Measurements from ENCODE around the gene PLAAT3.
"Not testable (repeated sequence)": the region's sequence is repeated elsewhere in the genome, so short reads cannot be mapped to it uniquely, and the experiment has no call there.

The PLAAT3 gene

GRCh38 chr11:63592975-63593395 is 21.2 kb downstream of the PLAAT3 start:
- no peaks in the 10 kb centered on the region for H3K36me3 Mint-ChIP-seq (ENCODE audit: low read depth)
- no peak overlapping the region for H3K4me3 Mint-ChIP-seq
- TF ChIP-seq, protein P1, sequence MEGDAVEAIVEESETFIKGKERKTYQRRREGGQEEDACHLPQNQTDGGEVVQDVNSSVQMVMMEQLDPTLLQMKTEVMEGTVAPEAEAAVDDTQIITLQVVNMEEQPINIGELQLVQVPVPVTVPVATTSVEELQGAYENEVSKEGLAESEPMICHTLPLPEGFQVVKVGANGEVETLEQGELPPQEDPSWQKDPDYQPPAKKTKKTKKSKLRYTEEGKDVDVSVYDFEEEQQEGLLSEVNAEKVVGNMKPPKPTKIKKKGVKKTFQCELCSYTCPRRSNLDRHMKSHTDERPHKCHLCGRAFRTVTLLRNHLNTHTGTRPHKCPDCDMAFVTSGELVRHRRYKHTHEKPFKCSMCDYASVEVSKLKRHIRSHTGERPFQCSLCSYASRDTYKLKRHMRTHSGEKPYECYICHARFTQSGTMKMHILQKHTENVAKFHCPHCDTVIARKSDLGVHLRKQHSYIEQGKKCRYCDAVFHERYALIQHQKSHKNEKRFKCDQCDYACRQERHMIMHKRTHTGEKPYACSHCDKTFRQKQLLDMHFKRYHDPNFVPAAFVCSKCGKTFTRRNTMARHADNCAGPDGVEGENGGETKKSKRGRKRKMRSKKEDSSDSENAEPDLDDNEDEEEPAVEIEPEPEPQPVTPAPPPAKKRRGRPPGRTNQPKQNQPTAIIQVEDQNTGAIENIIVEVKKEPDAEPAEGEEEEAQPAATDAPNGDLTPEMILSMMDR (IDR thresholded peaks at IDR 0.05; ENCODE audit: unreplicated experiment in 3 of 3) = peak in 1 of 3 experiments; percentile 12
- H3K4me1 Mint-ChIP-seq = no peaks in the 10 kb centered on the region
- peaks cover 6% of the 10 kb centered on the region for H3K27me3 Mint-ChIP-seq (ENCODE audit: low read depth)
- H3K27ac Mint-ChIP-seq = no peak overlapping the region
- H3K9me3 Mint-ChIP-seq = no peaks in the 10 kb centered on the region

DNA sequence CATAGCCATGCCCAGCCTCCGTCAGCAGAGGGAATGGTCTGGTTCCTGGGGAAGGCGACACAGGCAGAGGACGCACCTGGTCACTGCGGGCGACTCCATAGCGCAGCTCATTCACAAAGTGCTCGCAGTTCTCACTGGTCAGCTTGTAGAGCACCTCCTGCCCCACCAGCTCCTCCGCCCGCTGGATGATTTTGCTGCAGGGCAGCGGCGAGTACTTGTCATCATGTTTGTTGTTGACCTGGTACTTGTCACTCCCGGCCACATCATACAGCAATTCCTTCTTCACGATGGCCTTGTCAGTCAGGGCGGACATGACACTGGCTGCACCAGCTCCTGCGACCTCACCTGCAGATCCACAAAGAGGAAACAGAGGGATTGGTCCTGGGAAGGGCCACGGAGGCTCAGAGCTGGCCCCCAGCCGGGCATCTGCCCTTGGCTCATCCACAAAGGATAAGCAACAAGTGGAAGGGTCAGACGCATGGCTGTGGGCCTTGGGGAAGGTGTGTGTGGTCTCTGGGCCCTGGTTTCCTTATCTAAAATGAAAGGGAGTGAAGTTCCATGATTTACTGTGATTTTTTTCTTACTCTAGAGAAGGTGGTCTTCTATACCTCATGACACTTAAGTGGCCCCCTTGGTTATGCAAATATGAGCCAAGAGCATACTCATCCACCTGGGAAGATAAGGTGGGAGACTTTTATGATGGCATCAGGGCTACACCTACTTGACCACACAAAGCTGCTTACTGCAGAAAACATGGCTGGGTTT is 24.0 kb downstream of the PLAAT3 start:
- Mint-ChIP-seq H3K36me3 (ENCODE audit: low read depth) (no peaks in the 10 kb centered on the region), H3K4me3 (no peak overlapping the region), H3K9me3 (no peaks in the 10 kb centered on the region), H3K4me1 (no peaks in the 10 kb centered on the region), H3K27ac (no peak overlapping the region), H3K27me3 (ENCODE audit: low read depth) (peaks cover 9% of the 10 kb centered on the region)
- TF ChIP-seq, protein P1 (IDR thresholded peaks at IDR 0.05; ENCODE audit: unreplicated experiment in 3 of 3) = no peak

- no peaks in the 10 kb centered on the region for H3K9me3 Mint-ChIP-seq
- H3K4me1 Mint-ChIP-seq = no peaks in the 10 kb centered on the region
- peaks cover 9% of the 10 kb centered on the region for H3K27me3 Mint-ChIP-seq (ENCODE audit: low read depth)
- no peak overlapping the region for H3K27ac Mint-ChIP-seq
- H3K36me3 Mint-ChIP-seq (ENCODE audit: low read depth) = no peaks in the 10 kb centered on the region
- TF ChIP-seq, protein P1 (IDR thresholded peaks at IDR 0.05; ENCODE audit: unreplicated experiment in 3 of 3) = no peak
- H3K4me3 Mint-ChIP-seq = no peak overlapping the region
Observed at GRCh38 chr11:63589000-63589399, 25.2 kb downstream of the PLAAT3 start.

GRCh38 chr11:63586451-63587166 is 27.6 kb downstream of the PLAAT3 start:
- TF ChIP-seq, protein P1 (IDR thresholded peaks at IDR 0.05; ENCODE audit: unreplicated experiment in 3 of 3) = no peak
- H3K27ac Mint-ChIP-seq = no peak overlapping the region
- peaks cover 11% of the 10 kb centered on the region for H3K27me3 Mint-ChIP-seq (ENCODE audit: low read depth)
- peaks cover 10% of the 10 kb centered on the region for H3K9me3 Mint-ChIP-seq
- H3K4me3 Mint-ChIP-seq = no peak overlapping the region
- H3K4me1 Mint-ChIP-seq = no peaks in the 10 kb centered on the region
- peaks cover 10% of the 10 kb centered on the region for H3K36me3 Mint-ChIP-seq (ENCODE audit: low read depth)

- Mint-ChIP-seq H3K27ac (no peak overlapping the region), H3K4me3 (no peak overlapping the region), H3K4me1 (no peaks in the 10 kb centered on the region), H3K27me3 (ENCODE audit: low read depth) (peaks cover 15% of the 10 kb centered on the region), H3K9me3 (peaks cover 24% of the 10 kb centered on the region), H3K36me3 (ENCODE audit: low read depth) (peaks cover 12% of the 10 kb centered on the region)
- TF ChIP-seq, protein P1 (IDR thresholded peaks at IDR 0.05; ENCODE audit: unreplicated experiment in 3 of 3) = no peak
Observed at GRCh38 chr11:63583357-63583677, 30.9 kb downstream of the PLAAT3 start.

DNA sequence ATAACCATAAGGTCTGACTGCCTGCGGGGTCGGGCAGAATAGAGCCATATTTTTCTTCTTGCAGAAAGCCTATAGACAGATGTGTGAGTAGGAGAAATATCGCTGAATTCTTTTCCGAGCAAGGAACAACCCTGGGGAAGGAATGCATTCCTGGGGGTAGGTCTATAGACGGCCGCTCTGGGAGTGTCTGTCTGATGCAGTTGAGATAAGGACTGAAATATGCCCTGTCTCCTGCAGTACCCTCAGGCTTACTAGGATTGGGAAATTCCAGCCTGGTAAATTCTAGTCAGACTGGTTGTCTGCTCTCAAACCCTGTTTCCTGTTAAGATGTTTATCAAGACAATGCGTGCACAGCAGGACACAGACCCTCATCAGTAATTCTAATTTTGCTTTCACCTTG is 33.0 kb downstream of the PLAAT3 start:
- H3K4me3 Mint-ChIP-seq, H3K27ac Mint-ChIP-seq, H3K4me1 Mint-ChIP-seq: not testable (repeated sequence)
- Mint-ChIP-seq H3K36me3 (ENCODE audit: low read depth) (peaks cover 12% of the 10 kb centered on the region), H3K27me3 (ENCODE audit: low read depth) (peaks cover 12% of the 10 kb centered on the region), H3K9me3 (peaks cover 32% of the 10 kb centered on the region)

- H3K4me3 Mint-ChIP-seq, H3K27ac Mint-ChIP-seq: not testable (repeated sequence)
- Mint-ChIP-seq H3K36me3 (ENCODE audit: low read depth) (peaks cover 12% of the 10 kb centered on the region), H3K4me1 (peaks cover 16% of the 10 kb centered on the region), H3K9me3 (peaks cover 32% of the 10 kb centered on the region), H3K27me3 (ENCODE audit: low read depth) (peaks cover 12% of the 10 kb centered on the region)
Observed at GRCh38 chr11:63578882-63579281, 35.4 kb downstream of the PLAAT3 start.

All from nephron (organoid).